Spleen (tissue), 7 donors: Measurements from ENCODE around the gene ZNF575.

ENCODE experiments used
- CTCF ChIP-seq, 11 experiments: fragments of 200-600 bp in 7 of 11; fragments of 450-650 bp in 4 of 11; sonication (generic) in 4 of 11; IDR thresholded peaks in 8 of 11; conservative IDR thresholded peaks in 3 of 11; 1 replicate in 7 of 11; 2 replicates in 4 of 11; pipeline versions ENCODE4 v1.4.0 to v1.8.0; 2016 to 2021; ENCODE audit warnings: antibody characterized with exemption in 11 of 11, inconsistent platforms in 4 of 11, mild to moderate bottlenecking in 1 of 11
- POLR2A ChIP-seq, 3 donors: fragments of 450-650 bp; IDR thresholded peaks; one replicate each; pipeline ENCODE4 v1.5.1; 2017; ENCODE audit warnings: antibody characterized with exemption in 3 of 3, mild to moderate bottlenecking in 1 of 3
- POLR2AphosphoS5 ChIP-seq, 3 donors: sonication (generic); formaldehyde crosslinking; IDR thresholded peaks; one replicate each; pipeline ENCODE4 v1.5.1; 2017; ENCODE audit warnings: antibody characterized with exemption in 3 of 3
- donor health status: DM: no; HTN: no; CAD: no; lungs with moderate emphysema.
- donor health status: DM: no; HTN: no; CAD: no.
- donor health status: DM: no; HTN: no; CAD: no.

GRCh38 chr19:43578787-43579186, 45.8 kb downstream of the ZNF575 start:
- no peak for TF ChIP-seq CTCF (IDR thresholded peaks at IDR 0.05 in 8 of 11, conservative IDR thresholded peaks at IDR 0.05 in 3 of 11)
- no peak for TF ChIP-seq POLR2A (IDR thresholded peaks at IDR 0.05)
- no peak for TF ChIP-seq POLR2AphosphoS5 (IDR thresholded peaks at IDR 0.05)
